H9 (cell line): ENCODE results near the gene PPRC1. TPM values are rescaled to one million over a fixed set of nuclear protein-coding genes. Genes with fewer than 3 reads are reported as not detected.
"Not testable (repeated sequence)": the region's sequence is repeated elsewhere in the genome, so short reads cannot be mapped to it uniquely, and the experiment has no call there.

Source experiments
- DNase-seq: peaks from one replicate; pipeline ENCODE4 v3.0.0-alpha.2; 2017
- H2AFZ ChIP-seq: one replicate; pipeline ENCODE4 v1.6.1; 2013; ENCODE audit warnings: mild to moderate bottlenecking, low read length, control low read depth, moderate library complexity
- H2AK5ac ChIP-seq: 2 replicates; pipeline ENCODE4 v1.6.1; 2013; ENCODE audit warnings: low read length, control low read depth, mixed read lengths; ENCODE audit not compliant: insufficient read length
- H2BK120ac ChIP-seq: one replicate; pipeline ENCODE4 v1.6.1; 2013; ENCODE audit warnings: low read depth, mild to moderate bottlenecking, low read length, control low read depth, inconsistent platforms; ENCODE audit not compliant: poor library complexity, severe bottlenecking
- H2BK12ac ChIP-seq: 2 replicates; pipeline ENCODE4 v1.6.1; 2013; ENCODE audit warnings: low read length, control low read depth, mixed read lengths, low read depth; ENCODE audit not compliant: insufficient read length
- H2BK15ac ChIP-seq: 2 replicates; pipeline ENCODE4 v1.6.1; 2013; ENCODE audit warnings: low read depth, low read length, control low read depth
- H2BK20ac ChIP-seq: one replicate; pipeline ENCODE4 v1.6.1; 2013; ENCODE audit warnings: low read depth, mild to moderate bottlenecking, low read length, control low read depth, inconsistent platforms; ENCODE audit not compliant: poor library complexity, severe bottlenecking
- H2BK5ac ChIP-seq: 2 replicates; pipeline ENCODE4 v1.6.1; 2013; ENCODE audit warnings: low read length, control low read depth, mixed read lengths; ENCODE audit not compliant: insufficient read length
- H3K14ac ChIP-seq: 2 replicates; pipeline ENCODE4 v1.6.1; 2013; ENCODE audit warnings: low read length, control low read depth; ENCODE audit not compliant: insufficient read depth
- H3K18ac ChIP-seq: 2 replicates; pipeline ENCODE4 v1.6.1; 2013; ENCODE audit warnings: low read depth, mild to moderate bottlenecking, mixed read lengths, low read length, control low read depth; ENCODE audit not compliant: insufficient read length
- H3K23ac ChIP-seq: 2 replicates; pipeline ENCODE4 v1.6.1; 2013; ENCODE audit warnings: low read length, control low read depth, mixed read lengths, low read depth; ENCODE audit not compliant: insufficient read length
- H3K23me2 ChIP-seq: 2 replicates; pipeline ENCODE4 v1.6.1; 2013; ENCODE audit warnings: low read depth, mild to moderate bottlenecking, mixed read lengths, low read length, control low read depth; ENCODE audit not compliant: insufficient read length, poor library complexity, severe bottlenecking
- H3K27ac ChIP-seq: 2 replicates; pipeline ENCODE4 v1.5.1; 2013; ENCODE audit warnings: low read length, control low read depth, mixed read lengths, low read depth; ENCODE audit not compliant: insufficient read length
- H3K27me3 ChIP-seq: 2 replicates; pipeline ENCODE4 v1.6.1; 2013; ENCODE audit warnings: low read length, control low read depth, inconsistent platforms; ENCODE audit not compliant: insufficient read depth
- H3K4ac ChIP-seq: 2 replicates; pipeline ENCODE4 v1.6.1; 2013; ENCODE audit warnings: low read depth, mild to moderate bottlenecking, control low read depth, inconsistent platforms, low read length, moderate library complexity
- H3K4me1 ChIP-seq: 2 replicates; pipeline ENCODE4 v1.6.1; 2013; ENCODE audit warnings: low read length, control low read depth, inconsistent platforms; ENCODE audit not compliant: insufficient read depth
- H3K4me2 ChIP-seq: 2 replicates; pipeline ENCODE4 v1.6.1; 2013; ENCODE audit warnings: low read length, control low read depth, mixed read lengths; ENCODE audit not compliant: insufficient read length, insufficient read depth
- H3K56ac ChIP-seq: 2 replicates; pipeline ENCODE4 v1.6.1; 2013; ENCODE audit warnings: low read depth, mild to moderate bottlenecking, mixed read lengths, low read length, control low read depth; ENCODE audit not compliant: insufficient read length
- H3K79me1 ChIP-seq: 2 replicates; pipeline ENCODE4 v1.6.1; 2013; ENCODE audit warnings: low read depth, mild to moderate bottlenecking, moderate library complexity, low read length, control low read depth, inconsistent platforms; ENCODE audit not compliant: insufficient read depth, poor library complexity, severe bottlenecking
- H3K79me2 ChIP-seq: 2 replicates; pipeline ENCODE4 v1.6.1; 2013; ENCODE audit warnings: low read length, control low read depth, inconsistent platforms; ENCODE audit not compliant: insufficient read depth
- H3K9ac ChIP-seq: 2 replicates; pipeline ENCODE4 v1.6.1; 2013; ENCODE audit warnings: low read length, control low read depth, mixed read lengths; ENCODE audit not compliant: insufficient read length; ENCODE audit errors: extremely low read depth
- H3K9me3 ChIP-seq: one replicate; pipeline ENCODE4 v1.6.1; 2013; ENCODE audit warnings: low read depth, low read length, inconsistent platforms; ENCODE audit not compliant: control insufficient read depth
- H3T11ph ChIP-seq: one replicate; pipeline ENCODE4 v1.6.1; 2013; ENCODE audit warnings: mild to moderate bottlenecking, low read length, control low read depth, inconsistent platforms
- H4K20me1 ChIP-seq: one replicate; pipeline ENCODE4 v1.6.1; 2013; ENCODE audit not compliant: control insufficient read depth, insufficient read length, insufficient read depth
- H4K5ac ChIP-seq: 2 replicates; pipeline ENCODE4 v1.6.1; 2013; ENCODE audit warnings: low read depth, mild to moderate bottlenecking, mixed read lengths, low read length, control low read depth; ENCODE audit not compliant: insufficient read length
- H4K8ac ChIP-seq: replicated peaks from 2 replicates; pipeline ENCODE4 v1.6.1; 2013; ENCODE audit warnings: low read length, control low read depth, mixed read lengths, low read depth; ENCODE audit not compliant: insufficient read length
- H4K91ac ChIP-seq: 2 replicates; pipeline ENCODE4 v1.6.1; 2013; ENCODE audit warnings: low read depth, mild to moderate bottlenecking, moderate library complexity, mixed read lengths, low read length, control low read depth; ENCODE audit not compliant: insufficient read length
- H3K27ac Mint-ChIP-seq, 3 experiments: 2 replicates in 2 of 3; 3 replicates in 1 of 3; pipeline ENCODE4 v1.8.0; 2020 to 2021; ENCODE audit warnings: mixed read lengths in 3 of 3, mild to moderate bottlenecking in 1 of 3, moderate library complexity in 1 of 3
- H3K27me3 Mint-ChIP-seq: 2 replicates; pipeline ENCODE4 v1.8.0; 2021; ENCODE audit warnings: low read depth, mild to moderate bottlenecking, moderate library complexity, mixed read lengths
- H3K36me3 Mint-ChIP-seq, 3 experiments: 2 replicates in 2 of 3; 3 replicates in 1 of 3; pipeline ENCODE4 v1.8.0; 2020 to 2021; ENCODE audit warnings: low read depth in 3 of 3, mixed read lengths in 3 of 3; ENCODE audit not compliant: insufficient read depth in 1 of 3
- H3K4me1 Mint-ChIP-seq, 2 experiments: 2 replicates each; pipeline ENCODE4 v1.8.0; 2020; ENCODE audit warnings: mixed read lengths in 2 of 2
- H3K4me3 Mint-ChIP-seq, 2 experiments: 2 replicates in 1 of 2; 3 replicates in 1 of 2; pipeline ENCODE4 v1.8.0; 2020 to 2021; ENCODE audit warnings: mild to moderate bottlenecking in 2 of 2, mixed read lengths in 2 of 2, moderate library complexity in 1 of 2
- H3K9me3 Mint-ChIP-seq, 2 experiments: 2 replicates in 1 of 2; 3 replicates in 1 of 2; pipeline ENCODE4 v1.8.0; 2020; ENCODE audit warnings: mild to moderate bottlenecking in 2 of 2, mixed read lengths in 2 of 2, moderate library complexity in 1 of 2
- WGBS: extraction: QIAGEN DNeasy Blood & Tissue Kit; methylation state at CpG from one replicate; pipeline ENCODE4 v1.1.7; 2013; ENCODE audit warnings: missing lambda C conversion rate, low lambda C conversion rate, mixed read lengths; ENCODE audit not compliant: insufficient read length; ENCODE audit errors: extremely low coverage; 5-methylcytosine and 5-hydroxymethylcytosine counted together
- total RNA-seq: library from RNA; stranded (reverse); gene quantifications from 2 replicates; pipeline ENCODE4 v1.2.1, GENCODE V29; 2021
- TF ChIP-seq, protein P1 (sequence below): fragments of 200-600 bp; sonication (generic); conservative IDR thresholded peaks from 3 replicates; pipeline ENCODE4 v1.8.0; 2021; ENCODE audit warnings: antibody characterized with exemption, mild to moderate bottlenecking

Gene PPRC1
- total RNA-seq, 1 experiment from 2014 or later, result 121 TPM

DNA sequence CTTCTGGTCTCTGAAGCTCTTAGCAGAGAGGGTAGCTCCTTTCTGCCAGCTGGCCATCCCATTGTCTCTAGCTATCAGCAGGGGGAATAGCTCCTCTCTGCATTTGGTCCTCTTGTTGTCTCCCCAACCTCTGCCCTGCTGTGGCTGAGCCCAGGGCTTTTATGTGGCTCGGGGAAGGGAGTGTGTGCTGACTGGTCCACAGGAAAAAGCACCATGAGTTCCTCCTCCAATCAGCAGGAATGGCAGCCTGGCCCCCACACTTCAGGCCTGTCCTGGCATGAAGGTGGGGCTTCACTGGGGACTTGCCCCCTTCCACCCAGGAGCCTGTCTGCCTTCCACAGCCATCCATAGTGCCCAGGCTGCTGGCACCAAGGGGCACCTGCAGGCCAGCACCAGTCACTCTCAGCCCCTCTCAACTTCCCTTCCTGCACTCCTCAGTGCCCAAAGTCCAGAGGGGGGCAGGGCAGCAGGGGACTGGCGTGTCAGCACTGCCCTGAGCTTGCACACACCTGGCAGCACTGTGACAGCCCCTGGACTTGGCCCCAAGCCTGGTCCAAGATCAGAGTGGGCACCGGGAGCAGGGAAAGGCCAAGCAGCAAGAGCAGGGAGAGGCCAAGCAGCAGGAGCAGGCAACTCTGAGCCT is 55.6 kb downstream of the PPRC1 start:
- Histone ChIP-seq H3K27me3 (no peaks in the 10 kb centered on the region), H3K4me2 (no peak overlapping the region), H2BK15ac (no peak overlapping the region), H3K4me1 (no peaks in the 10 kb centered on the region), H3K18ac (no peak overlapping the region), H3K9me3 (peaks cover 25% of the 10 kb centered on the region), H3K23ac (no peak overlapping the region), H4K5ac (no peak overlapping the region), H3K9ac (no peak overlapping the region), H3T11ph (no peak overlapping the region), H4K8ac (no peak overlapping the region), H2BK5ac (no peak overlapping the region), H2BK20ac (no peak overlapping the region), H3K14ac (no peak overlapping the region; the same call in 1 of the 2 replicates), H3K79me1 (no peaks in the 10 kb centered on the region), H2BK12ac (no peak overlapping the region), H2AK5ac (no peak overlapping the region), H2AFZ (no peak overlapping the region), H3K23me2 (no peaks in the 10 kb centered on the region), H3K4ac (no peak overlapping the region), H4K91ac (no peak overlapping the region), H3K79me2 (no peaks in the 10 kb centered on the region), H3K56ac (no peak overlapping the region), H3K27ac (no peak overlapping the region), H4K20me1 (no peaks in the 10 kb centered on the region), H2BK120ac (no peak overlapping the region)
- H3K4me1 Mint-ChIP-seq, result no peaks in the 10 kb centered on the region
- peaks cover 40% of the 10 kb centered on the region for H3K27me3 Mint-ChIP-seq
- TF ChIP-seq, protein P1, sequence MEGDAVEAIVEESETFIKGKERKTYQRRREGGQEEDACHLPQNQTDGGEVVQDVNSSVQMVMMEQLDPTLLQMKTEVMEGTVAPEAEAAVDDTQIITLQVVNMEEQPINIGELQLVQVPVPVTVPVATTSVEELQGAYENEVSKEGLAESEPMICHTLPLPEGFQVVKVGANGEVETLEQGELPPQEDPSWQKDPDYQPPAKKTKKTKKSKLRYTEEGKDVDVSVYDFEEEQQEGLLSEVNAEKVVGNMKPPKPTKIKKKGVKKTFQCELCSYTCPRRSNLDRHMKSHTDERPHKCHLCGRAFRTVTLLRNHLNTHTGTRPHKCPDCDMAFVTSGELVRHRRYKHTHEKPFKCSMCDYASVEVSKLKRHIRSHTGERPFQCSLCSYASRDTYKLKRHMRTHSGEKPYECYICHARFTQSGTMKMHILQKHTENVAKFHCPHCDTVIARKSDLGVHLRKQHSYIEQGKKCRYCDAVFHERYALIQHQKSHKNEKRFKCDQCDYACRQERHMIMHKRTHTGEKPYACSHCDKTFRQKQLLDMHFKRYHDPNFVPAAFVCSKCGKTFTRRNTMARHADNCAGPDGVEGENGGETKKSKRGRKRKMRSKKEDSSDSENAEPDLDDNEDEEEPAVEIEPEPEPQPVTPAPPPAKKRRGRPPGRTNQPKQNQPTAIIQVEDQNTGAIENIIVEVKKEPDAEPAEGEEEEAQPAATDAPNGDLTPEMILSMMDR, result no peak
- WGBS, result no CpG with 5 or more reads among the region's 3 CpGs
- peaks cover 0 to 20% (median 6%) of the 10 kb centered on the region in 3 experiments; a peak in 4 of 7 replicates for H3K36me3 Mint-ChIP-seq
- H3K9me3 Mint-ChIP-seq, result peaks cover 57 to 78% of the 10 kb centered on the region in 2 experiments
- H3K4me3 Mint-ChIP-seq, result no peak overlapping the region
- H3K27ac Mint-ChIP-seq, result no peak overlapping the region; a peak in 1 of 7 replicates
- DNase-seq, result no peak

DNA sequence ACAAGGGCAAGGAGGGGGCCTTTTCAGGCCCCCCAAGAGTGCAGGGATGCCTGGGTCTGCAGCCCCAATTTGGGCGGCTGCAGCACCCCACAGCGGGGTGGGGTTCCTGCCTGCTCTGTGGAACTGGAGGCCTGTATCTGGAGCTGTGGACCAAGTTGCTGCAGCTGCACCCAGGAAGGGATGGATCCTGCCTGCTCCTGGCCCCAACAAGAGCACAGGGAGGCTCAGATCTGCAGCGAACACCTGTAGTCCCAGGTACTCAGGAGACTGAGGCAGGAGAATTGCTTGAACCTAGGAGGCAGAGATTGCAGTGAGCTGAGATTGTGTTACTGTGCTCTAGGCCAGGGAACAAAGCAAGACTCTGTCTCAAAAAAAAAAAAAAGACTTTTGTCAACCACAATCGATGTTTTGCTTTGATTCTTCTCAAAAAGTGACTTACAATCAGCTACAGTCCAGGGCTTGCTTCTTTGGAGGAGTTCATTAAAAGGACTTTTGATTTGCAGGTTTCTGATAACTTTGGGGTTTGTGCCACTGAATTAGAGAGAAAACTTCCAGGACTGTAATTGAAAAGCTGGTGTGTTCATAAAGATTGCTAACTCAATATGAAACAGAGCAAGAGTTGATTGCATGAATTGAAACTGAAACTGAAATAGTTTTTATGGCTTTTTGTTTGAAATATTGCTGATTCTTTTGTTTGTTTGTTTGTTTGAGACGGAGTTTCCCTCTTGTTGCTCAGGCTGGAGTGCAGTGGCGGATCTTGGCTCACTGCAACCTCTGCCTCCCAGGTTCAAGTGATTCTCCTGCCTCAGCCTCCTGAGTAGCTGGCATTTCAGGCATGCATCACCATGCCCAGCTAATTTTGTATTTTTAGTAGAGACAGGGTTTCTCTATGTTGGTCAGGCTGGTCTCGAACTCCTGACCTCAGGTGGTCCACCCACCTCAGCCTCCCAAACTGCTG is 56.4 kb downstream of the PPRC1 start:
- not testable (repeated sequence) for H3K27ac ChIP-seq, H3K23ac ChIP-seq, H3K79me2 ChIP-seq, H2BK5ac ChIP-seq, H3K23me2 ChIP-seq, H3K4me1 Mint-ChIP-seq, H3K56ac ChIP-seq, H3K4me3 Mint-ChIP-seq, H3K4me2 ChIP-seq, H2BK15ac ChIP-seq, H4K91ac ChIP-seq, H2BK120ac ChIP-seq, DNase-seq, H4K8ac ChIP-seq, H3T11ph ChIP-seq, H3K27me3 ChIP-seq, H2BK20ac ChIP-seq, H4K5ac ChIP-seq, H3K79me1 ChIP-seq, H4K20me1 ChIP-seq, H3K4ac ChIP-seq, H3K14ac ChIP-seq, H3K27ac Mint-ChIP-seq, H3K18ac ChIP-seq, H3K9ac ChIP-seq, H3K4me1 ChIP-seq, H2BK12ac ChIP-seq, H2AFZ ChIP-seq, H2AK5ac ChIP-seq
- Mint-ChIP-seq H3K27me3 (peaks cover 39% of the 10 kb centered on the region), H3K36me3 (peaks cover 0 to 19% (median 6%) of the 10 kb centered on the region in 3 experiments; a peak in 4 of 7 replicates), H3K9me3 (peaks cover 52 to 73% of the 10 kb centered on the region in 2 experiments)
- no CpG with 5 or more reads among the region's 7 CpGs for WGBS
- peaks cover 25% of the 10 kb centered on the region for H3K9me3 ChIP-seq
